Trophoblast cell (in vitro differentiated cells and primary cell): ENCODE measurements around the gene KCTD11.

ENCODE experiments used
- DNase-seq, 2 donors: peaks; one replicate each; pipeline ENCODE4 v3.0.0-alpha.2; 2016
- H2AFZ ChIP-seq: 2 replicates; pipeline ENCODE4 v1.6.1; 2013; ENCODE audit warnings: low read length, moderate library complexity, mild to moderate bottlenecking; ENCODE audit not compliant: insufficient read depth, poor library complexity
- H2AK5ac ChIP-seq: 2 replicates; pipeline ENCODE4 v1.6.1; 2013; ENCODE audit warnings: mild to moderate bottlenecking, low read length
- H2BK120ac ChIP-seq: 2 replicates; pipeline ENCODE4 v1.6.1; 2013; ENCODE audit warnings: low read length, mild to moderate bottlenecking, moderate library complexity; ENCODE audit not compliant: insufficient read depth, poor library complexity
- H2BK12ac ChIP-seq: 2 replicates; pipeline ENCODE4 v1.6.1; 2013; ENCODE audit warnings: mild to moderate bottlenecking, low read length, moderate library complexity
- H2BK5ac ChIP-seq: 2 replicates; pipeline ENCODE4 v1.6.1; 2013; ENCODE audit warnings: low read length, low read depth, moderate library complexity, mild to moderate bottlenecking; ENCODE audit not compliant: poor library complexity
- H3K14ac ChIP-seq: 2 replicates; pipeline ENCODE4 v1.6.1; 2013; ENCODE audit warnings: mild to moderate bottlenecking, low read length
- H3K18ac ChIP-seq: 2 replicates; pipeline ENCODE4 v1.6.1; 2013; ENCODE audit warnings: mild to moderate bottlenecking, low read length
- H3K23ac ChIP-seq: 2 replicates; pipeline ENCODE4 v1.6.1; 2013; ENCODE audit warnings: low read length
- H3K27ac ChIP-seq: 2 replicates; pipeline ENCODE4 v1.5.1; 2013; ENCODE audit warnings: low read depth, mild to moderate bottlenecking, inconsistent platforms, low read length, moderate library complexity
- H3K27me3 ChIP-seq: 2 replicates; pipeline ENCODE4 v1.6.1; 2013; ENCODE audit warnings: inconsistent platforms, mild to moderate bottlenecking, low read length, moderate library complexity; ENCODE audit not compliant: insufficient read depth
- H3K36me3 ChIP-seq, 2 experiments: 1 replicate in 1 of 2; 2 replicates in 1 of 2; pipeline ENCODE4 v1.6.1; 2013; ENCODE audit warnings: low read length in 2 of 2, mild to moderate bottlenecking in 2 of 2, moderate library complexity in 1 of 2; ENCODE audit not compliant: insufficient read depth in 2 of 2, control insufficient read depth in 1 of 2
- H3K4ac ChIP-seq: 2 replicates; pipeline ENCODE4 v1.6.1; 2013; ENCODE audit warnings: low read depth, mild to moderate bottlenecking, low read length, moderate library complexity
- H3K4me1 ChIP-seq, 2 experiments: 1 replicate in 1 of 2; 2 replicates in 1 of 2; pipeline ENCODE4 v1.6.1; 2013; ENCODE audit warnings: low read length in 2 of 2, mild to moderate bottlenecking in 2 of 2, moderate library complexity in 1 of 2; ENCODE audit not compliant: insufficient read depth in 2 of 2, control insufficient read depth in 1 of 2
- H3K4me2 ChIP-seq: 2 replicates; pipeline ENCODE4 v1.6.1; 2013; ENCODE audit warnings: inconsistent platforms, mild to moderate bottlenecking, low read length, moderate library complexity
- H3K4me3 ChIP-seq: 2 replicates; pipeline ENCODE4 v1.5.1; 2013; ENCODE audit warnings: mild to moderate bottlenecking, low read depth, low read length, inconsistent platforms
- H3K79me1 ChIP-seq: one replicate; pipeline ENCODE4 v1.6.1; 2013; ENCODE audit warnings: low read length
- H3K79me2 ChIP-seq: 2 replicates; pipeline ENCODE4 v1.6.1; 2013; ENCODE audit warnings: low read length, mild to moderate bottlenecking; ENCODE audit not compliant: control insufficient read depth, insufficient read depth, poor library complexity
- H3K9ac ChIP-seq: 2 replicates; pipeline ENCODE4 v1.6.1; 2013; ENCODE audit warnings: mild to moderate bottlenecking, low read length
- H3K9me3 ChIP-seq: 2 replicates; pipeline ENCODE4 v1.6.1; 2013; ENCODE audit warnings: low read depth, mild to moderate bottlenecking, control low read depth, inconsistent platforms, low read length; ENCODE audit not compliant: insufficient read depth
- H4K12ac ChIP-seq: 2 replicates; pipeline ENCODE4 v1.6.1; 2013; ENCODE audit warnings: low read depth, mild to moderate bottlenecking, low read length, moderate library complexity
- H4K8ac ChIP-seq: 2 replicates; pipeline ENCODE4 v1.6.1; 2013; ENCODE audit warnings: low read depth, mild to moderate bottlenecking, low read length, moderate library complexity
- H4K91ac ChIP-seq: one replicate; pipeline ENCODE4 v1.6.1; 2013; ENCODE audit warnings: low read depth, mild to moderate bottlenecking, low read length, moderate library complexity
- WGBS: extraction: QIAGEN DNeasy Blood & Tissue Kit; methylation state at CpG from one replicate; pipeline ENCODE4 v1.1.7; 2013; ENCODE audit warnings: missing lambda C conversion rate; ENCODE audit not compliant: insufficient read length, insufficient coverage; ENCODE audit errors: extremely low coverage; 5-methylcytosine and 5-hydroxymethylcytosine counted together

Gene KCTD11

DNA sequence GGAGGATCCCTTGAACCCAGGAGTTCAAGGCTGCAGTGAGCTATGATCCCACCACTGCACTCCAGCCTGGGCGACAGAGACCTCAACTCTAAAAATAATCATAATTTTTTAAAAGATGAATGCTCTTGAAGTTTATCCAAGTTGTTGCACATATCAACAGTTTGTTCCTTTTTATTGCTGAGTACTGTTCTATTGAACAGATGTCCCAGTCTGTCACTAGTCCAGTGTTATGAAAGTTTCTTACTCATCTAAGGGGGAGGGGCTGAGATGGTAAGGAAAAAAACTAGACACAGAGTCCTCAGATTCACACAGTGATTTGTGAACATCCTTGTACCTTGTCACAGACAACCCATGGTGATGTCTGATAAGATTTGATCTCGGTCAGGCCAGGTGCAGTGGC, 11.8 kb upstream of the KCTD11 start:
- no peak overlapping the region for H2BK12ac ChIP-seq
- no peak overlapping the region for H3K4me2 ChIP-seq
- H3K9me3 ChIP-seq: no peaks in the 10 kb centered on the region
- no peak overlapping the region for H2BK120ac ChIP-seq
- no peaks in the 10 kb centered on the region for H3K4me1 ChIP-seq
- H3K4me3 ChIP-seq: no peak overlapping the region
- no peak overlapping the region for H3K14ac ChIP-seq
- H3K27me3 ChIP-seq: no peaks in the 10 kb centered on the region
- no peak overlapping the region for H3K27ac ChIP-seq
- H4K12ac ChIP-seq: no peak overlapping the region
- H3K79me2 ChIP-seq: no peaks in the 10 kb centered on the region
- H4K8ac ChIP-seq: no peak overlapping the region
- DNase-seq: peak in 1 of 2 donors; percentile 46
- no peak overlapping the region for H2AK5ac ChIP-seq
- H4K91ac ChIP-seq: no peak overlapping the region
- H2BK5ac ChIP-seq: no peak overlapping the region
- WGBS: no CpG with 5 or more reads among the region's 2 CpGs
- no peaks in the 10 kb centered on the region for H3K79me1 ChIP-seq
- no peak overlapping the region for H3K9ac ChIP-seq
- H3K36me3 ChIP-seq: no peaks in the 10 kb centered on the region
- H3K18ac ChIP-seq: no peak overlapping the region
- H2AFZ ChIP-seq: no peak overlapping the region
- H3K23ac ChIP-seq: no peak overlapping the region
- H3K4ac ChIP-seq: no peak overlapping the region

DNA sequence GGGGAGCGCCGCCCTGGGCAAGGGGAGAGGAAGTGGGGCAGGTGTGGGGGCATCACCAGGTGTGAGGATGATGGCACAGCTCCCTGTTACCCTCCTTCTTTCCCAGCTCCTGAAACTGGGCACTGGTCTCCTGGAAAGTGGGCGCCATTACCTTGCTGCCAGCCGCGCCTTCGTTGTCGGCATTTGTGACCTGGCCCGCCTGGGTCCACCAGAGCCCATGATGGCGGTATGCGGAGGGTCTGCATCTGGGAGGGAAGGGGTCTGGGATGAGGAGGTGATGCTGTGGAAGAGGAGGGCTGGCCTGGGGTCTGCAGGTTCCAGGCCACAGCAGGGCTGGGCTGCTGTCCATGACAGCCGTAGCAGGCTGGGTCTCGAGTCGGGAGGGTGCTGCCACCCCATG, 10.1 kb upstream of the KCTD11 start:
- Histone ChIP-seq H2BK12ac (no peak overlapping the region), H4K8ac (no peak overlapping the region), H4K91ac (no peak overlapping the region), H3K4ac (no peak overlapping the region), H4K12ac (no peak overlapping the region), H3K79me1 (no peaks in the 10 kb centered on the region), H3K4me2 (no peak overlapping the region), H3K18ac (no peak overlapping the region), H3K36me3 (no peaks in the 10 kb centered on the region), H3K4me1 (no peaks in the 10 kb centered on the region), H3K9me3 (no peaks in the 10 kb centered on the region), H2AK5ac (no peak overlapping the region), H3K4me3 (no peak overlapping the region), H3K14ac (no peak overlapping the region), H2BK120ac (no peak overlapping the region), H3K27ac (no peak overlapping the region), H3K9ac (no peak overlapping the region), H2BK5ac (no peak overlapping the region), H3K23ac (no peak overlapping the region), H3K79me2 (no peaks in the 10 kb centered on the region), H2AFZ (no peak overlapping the region), H3K27me3 (no peaks in the 10 kb centered on the region)
- WGBS: no CpG with 5 or more reads among the region's 13 CpGs
- DNase-seq: no peak

DNA sequence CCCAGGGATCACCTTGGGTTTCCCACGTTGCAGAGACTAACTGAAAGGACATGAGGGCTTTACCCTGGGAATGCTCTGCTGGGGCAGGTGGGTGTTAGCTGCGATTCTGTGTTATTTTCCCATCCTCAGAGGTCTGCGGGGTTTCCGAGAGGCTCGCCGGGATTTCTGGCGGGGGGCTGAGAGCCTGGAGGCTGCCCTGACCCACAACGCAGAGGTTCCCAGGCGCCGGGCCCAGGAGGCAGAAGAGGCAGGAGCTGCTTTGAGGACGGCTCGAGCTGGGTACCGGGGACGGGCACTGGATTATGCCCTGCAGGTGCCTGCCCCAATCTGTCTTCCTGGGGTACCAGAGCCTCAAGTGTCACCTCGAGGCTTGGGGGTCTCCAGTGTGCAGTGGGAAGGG, 8.7 kb upstream of the KCTD11 start:
- no peaks in the 10 kb centered on the region for H3K36me3 ChIP-seq
- H2BK12ac ChIP-seq: no peak overlapping the region
- no peaks in the 10 kb centered on the region for H3K27me3 ChIP-seq
- no peak overlapping the region for H3K9ac ChIP-seq
- no peak for DNase-seq
- H4K91ac ChIP-seq: no peak overlapping the region
- H4K8ac ChIP-seq: no peak overlapping the region
- H2AK5ac ChIP-seq: no peak overlapping the region
- H2BK120ac ChIP-seq: no peak overlapping the region
- no peak overlapping the region for H3K27ac ChIP-seq
- H3K23ac ChIP-seq: no peak overlapping the region
- no peaks in the 10 kb centered on the region for H3K9me3 ChIP-seq
- no CpG with 5 or more reads among the region's 15 CpGs for WGBS
- H3K4ac ChIP-seq: no peak overlapping the region
- H3K18ac ChIP-seq: no peak overlapping the region
- H3K79me2 ChIP-seq: no peaks in the 10 kb centered on the region
- H3K14ac ChIP-seq: no peak overlapping the region
- H3K4me2 ChIP-seq: no peak overlapping the region
- no peak overlapping the region for H4K12ac ChIP-seq
- H3K4me1 ChIP-seq: no peaks in the 10 kb centered on the region
- H3K4me3 ChIP-seq: no peak overlapping the region
- no peaks in the 10 kb centered on the region for H3K79me1 ChIP-seq
- H2AFZ ChIP-seq: no peak overlapping the region
- no peak overlapping the region for H2BK5ac ChIP-seq

DNA sequence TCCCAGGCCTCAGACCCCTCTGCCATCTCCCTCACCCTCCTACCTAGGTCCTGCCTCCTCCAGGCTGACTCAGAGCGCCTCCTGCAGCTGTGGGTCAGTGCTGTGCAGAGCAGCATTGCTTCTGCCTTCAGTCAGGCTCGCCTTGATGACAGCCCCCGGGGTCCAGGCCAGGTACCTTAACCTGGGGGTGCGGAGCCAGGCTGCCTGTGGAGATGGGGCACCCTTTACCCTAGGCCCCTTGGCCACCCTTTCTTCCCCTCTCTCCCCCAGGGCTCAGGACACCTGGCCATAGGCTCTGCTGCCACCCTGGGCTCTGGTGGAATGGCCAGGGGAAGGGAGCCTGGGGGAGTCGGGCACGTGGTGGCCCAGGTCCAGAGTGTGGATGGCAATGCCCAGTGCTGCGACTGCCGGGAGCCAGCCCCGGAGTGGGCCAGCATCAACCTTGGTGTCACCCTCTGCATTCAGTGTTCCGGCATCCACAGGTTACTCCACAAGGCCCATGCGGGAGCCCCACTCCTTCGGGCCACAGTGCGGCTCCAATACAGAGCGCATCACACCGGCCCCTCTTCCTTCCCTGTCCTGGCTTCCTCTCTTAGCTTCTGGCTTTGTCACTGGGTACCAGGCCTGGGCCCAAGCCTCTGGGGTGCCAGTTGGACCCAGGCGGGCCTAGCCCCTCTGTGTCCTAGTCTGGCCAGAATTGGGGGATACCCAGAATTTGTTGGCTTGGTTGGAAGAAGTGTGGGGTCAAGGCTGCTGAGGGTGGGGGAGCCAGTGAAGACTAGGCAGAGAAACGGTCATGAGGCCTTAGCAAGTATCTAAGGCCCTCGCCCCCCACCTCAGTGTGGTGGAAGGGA, 5.0 kb upstream of the KCTD11 start:
- H4K8ac ChIP-seq: no peak overlapping the region
- H2BK5ac ChIP-seq: no peak overlapping the region
- no peak overlapping the region for H2AK5ac ChIP-seq
- no peak overlapping the region for H4K91ac ChIP-seq
- H3K79me2 ChIP-seq: peaks cover 8% of the 10 kb centered on the region
- H3K36me3 ChIP-seq: no peaks in the 10 kb centered on the region
- peaks cover 17% of the 10 kb centered on the region for H3K79me1 ChIP-seq
- no peak overlapping the region for H2BK12ac ChIP-seq
- H2BK120ac ChIP-seq: no peak overlapping the region
- H2AFZ ChIP-seq: no peak overlapping the region
- no peak overlapping the region for H3K4me3 ChIP-seq
- H3K27me3 ChIP-seq: no peaks in the 10 kb centered on the region
- H3K4me1 ChIP-seq: peaks cover 3 to 4% of the 10 kb centered on the region in 2 experiments
- H3K9me3 ChIP-seq: no peaks in the 10 kb centered on the region
- H3K18ac ChIP-seq: no peak overlapping the region
- DNase-seq: no peak
- H3K4ac ChIP-seq: no peak overlapping the region
- H4K12ac ChIP-seq: no peak overlapping the region
- no peak overlapping the region for H3K27ac ChIP-seq
- no peak overlapping the region for H3K9ac ChIP-seq
- H3K14ac ChIP-seq: no peak overlapping the region
- H3K4me2 ChIP-seq: no peak overlapping the region
- no CpG with 5 or more reads among the region's 18 CpGs for WGBS
- H3K23ac ChIP-seq: no peak overlapping the region
